Ovary (tissue), 9 donors: ENCODE measurements around the gene ITGB6. TPM values are rescaled to one million over a fixed set of nuclear protein-coding genes. Genes with fewer than 3 reads are reported as not detected.

Experiments
- DNase-seq, 5 donors: peaks; one replicate each; pipeline ENCODE4 v3.0.0-alpha.2; 2019 to 2020
- H3K27ac ChIP-seq, 2 donors: fragments of 200-600 bp; one replicate each; pipeline versions ENCODE4 v1.5.1 to v1.8.0; 2019 to 2022
- H3K27me3 ChIP-seq: fragments of 200-600 bp; one replicate; pipeline ENCODE4 v1.8.0; 2022
- H3K36me3 ChIP-seq: fragments of 200-600 bp; sonication (generic); one replicate; pipeline ENCODE4 v1.5.1; 2019
- H3K4me1 ChIP-seq: one replicate; pipeline ENCODE4 v1.8.1; 2013; ENCODE audit warnings: mild to moderate bottlenecking, moderate library complexity; ENCODE audit not compliant: insufficient read depth
- H3K4me3 ChIP-seq: fragments of 200-600 bp; sonication (generic); one replicate; pipeline ENCODE4 v1.5.1; 2017
- H3K9me3 ChIP-seq, 2 donors: fragments of 200-600 bp in 1 of 2; sonication (generic) in 1 of 2; one replicate each; pipeline versions ENCODE4 v1.5.1 to v1.8.1; 2013 to 2019; ENCODE audit warnings: mild to moderate bottlenecking in 1 of 2, moderate library complexity in 1 of 2
- EP300 ChIP-seq: sonication (generic); formaldehyde crosslinking; IDR thresholded peaks from one replicate; pipeline ENCODE4 v1.6.1; 2017; ENCODE audit warnings: antibody characterized with exemption
- POLR2A ChIP-seq: fragments of 450-650 bp; IDR thresholded peaks from one replicate; pipeline ENCODE4 v1.6.1; 2017; ENCODE audit warnings: antibody characterized with exemption, mild to moderate bottlenecking, moderate library complexity
- WGBS, 3 donors: extraction: QIAGEN DNeasy Blood & Tissue Kit in 1 of 3; methylation state at CpG; one replicate each; pipeline versions ENCODE4 v1.1.5 to v1.1.7; 2013 to 2017; 5-methylcytosine and 5-hydroxymethylcytosine counted together
- intact Hi-C, 4 donors: fragments of 100-400 bp; cut with DNase I; formaldehyde crosslinking; loops; one replicate each; pipeline versions ENCODE4 v1.11.0 to v1.15.1; 2022 to 2023
- polyA plus RNA-seq, 2 donors: library from polyadenylated mRNA; stranded (reverse); fragments of 200-250 nt in 1 of 2; fragments of 350-450 nt in 1 of 2; fragmentation: Illumina TruSeq in 1 of 2; extraction: RNeasy Lipid Tissue Mini Kit (QIAGEN cat#74804) in 1 of 2; gene quantifications; one replicate each; pipeline ENCODE4 v1.2.3, GENCODE V29; 2013 to 2014
- total RNA-seq, 7 donors: library from RNA; depleted of rRNA in 2 of 7; stranded (reverse); fragments of >200 nt in 2 of 7; fragmentation: NEBNext Ultra II Directional in 3 of 7; extraction: Animal tissue kit (Norgen Biotek cat#: 25700) in 3 of 7; gene quantifications; one replicate each; pipeline versions ENCODE4 v1.1.0 to v1.2.4, GENCODE V29; 2016 to 2023
- TF ChIP-seq, protein P1 (sequence below), 3 donors: fragments of 450-650 bp in 2 of 3; fragments of 200-600 bp in 1 of 3; IDR thresholded peaks; one replicate each; pipeline versions ENCODE4 v1.5.1 to v1.8.0; 2016 to 2022; ENCODE audit warnings: antibody characterized with exemption in 3 of 3, mild to moderate bottlenecking in 1 of 3
- donor health status: DM: no; HTN: no; CAD: no; lungs with moderate emphysema.
- donor health status: DM: no; HTN: no; CAD: no.
- donor health status: Bipolar disorder and iron deficiency.
- donor health status: DM: yes; HTN: yes; CAD: no.
- donor health status: DM: no; HTN: no; CAD: no.
- donor health status: DM: yes; HTN: yes; CAD: no.

The ITGB6 gene
- total and polyA plus RNA-seq, 9 donors = 0.17 to 3.6 (median 0.36) TPM; not detected in 5

GRCh38 chr2:160201849-160202539 is 1.9 kb upstream of the ITGB6 start:
- Histone ChIP-seq H3K27me3 (no peaks in the 10 kb centered on the region), H3K4me3 (no peak overlapping the region), H3K36me3 (no peaks in the 10 kb centered on the region), H3K4me1 (no peaks in the 10 kb centered on the region), H3K9me3 (no peaks in the 10 kb centered on the region), H3K27ac (no peak overlapping the region)
- no peak for DNase-seq
- TF ChIP-seq POLR2A (no peak), EP300 (no peak)
- TF ChIP-seq, protein P1, sequence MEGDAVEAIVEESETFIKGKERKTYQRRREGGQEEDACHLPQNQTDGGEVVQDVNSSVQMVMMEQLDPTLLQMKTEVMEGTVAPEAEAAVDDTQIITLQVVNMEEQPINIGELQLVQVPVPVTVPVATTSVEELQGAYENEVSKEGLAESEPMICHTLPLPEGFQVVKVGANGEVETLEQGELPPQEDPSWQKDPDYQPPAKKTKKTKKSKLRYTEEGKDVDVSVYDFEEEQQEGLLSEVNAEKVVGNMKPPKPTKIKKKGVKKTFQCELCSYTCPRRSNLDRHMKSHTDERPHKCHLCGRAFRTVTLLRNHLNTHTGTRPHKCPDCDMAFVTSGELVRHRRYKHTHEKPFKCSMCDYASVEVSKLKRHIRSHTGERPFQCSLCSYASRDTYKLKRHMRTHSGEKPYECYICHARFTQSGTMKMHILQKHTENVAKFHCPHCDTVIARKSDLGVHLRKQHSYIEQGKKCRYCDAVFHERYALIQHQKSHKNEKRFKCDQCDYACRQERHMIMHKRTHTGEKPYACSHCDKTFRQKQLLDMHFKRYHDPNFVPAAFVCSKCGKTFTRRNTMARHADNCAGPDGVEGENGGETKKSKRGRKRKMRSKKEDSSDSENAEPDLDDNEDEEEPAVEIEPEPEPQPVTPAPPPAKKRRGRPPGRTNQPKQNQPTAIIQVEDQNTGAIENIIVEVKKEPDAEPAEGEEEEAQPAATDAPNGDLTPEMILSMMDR (IDR thresholded peaks at IDR 0.05) = no peak
- intact Hi-C loops = no loop called here
- 60 to 69% (median 60%) methylated on average over 2 of the region's 2 CpGs for WGBS, 3 donors

DNA sequence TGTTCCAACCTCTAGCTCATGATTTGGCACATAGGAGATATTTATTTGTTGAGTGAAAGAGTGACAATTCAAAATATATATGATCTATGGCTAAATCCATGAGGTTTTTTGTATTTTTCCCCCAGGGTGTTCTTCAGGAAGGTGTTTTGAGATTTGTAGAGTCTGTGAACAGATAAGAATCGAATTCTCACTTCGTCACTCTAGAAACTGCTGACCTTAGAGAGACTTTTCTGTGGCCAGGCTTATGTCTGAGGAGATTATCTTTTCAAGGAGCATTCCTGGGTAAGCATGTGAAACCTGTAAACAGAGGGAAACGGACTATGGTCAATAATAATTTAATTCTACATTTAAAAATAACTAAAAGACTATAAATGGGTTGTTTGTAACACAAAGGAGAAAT is 849 bp upstream of the ITGB6 start:
- Histone ChIP-seq H3K9me3 (no peaks in the 10 kb centered on the region), H3K4me1 (no peaks in the 10 kb centered on the region), H3K36me3 (no peaks in the 10 kb centered on the region), H3K4me3 (no peak overlapping the region), H3K27me3 (no peaks in the 10 kb centered on the region), H3K27ac (no peak overlapping the region)
- DNase-seq = no peak
- intact Hi-C loops = no loop called here
- WGBS, 3 donors = 64 to 81% (median 76%) methylated on average over 3 of the region's 3 CpGs
- TF ChIP-seq, protein P1 (IDR thresholded peaks at IDR 0.05) = no peak

GRCh38 chr2:160199053-160199452 is 1.0 kb downstream of the ITGB6 start:
- intact Hi-C loops = no loop called here
- H3K4me3 ChIP-seq = no peak overlapping the region

DNA sequence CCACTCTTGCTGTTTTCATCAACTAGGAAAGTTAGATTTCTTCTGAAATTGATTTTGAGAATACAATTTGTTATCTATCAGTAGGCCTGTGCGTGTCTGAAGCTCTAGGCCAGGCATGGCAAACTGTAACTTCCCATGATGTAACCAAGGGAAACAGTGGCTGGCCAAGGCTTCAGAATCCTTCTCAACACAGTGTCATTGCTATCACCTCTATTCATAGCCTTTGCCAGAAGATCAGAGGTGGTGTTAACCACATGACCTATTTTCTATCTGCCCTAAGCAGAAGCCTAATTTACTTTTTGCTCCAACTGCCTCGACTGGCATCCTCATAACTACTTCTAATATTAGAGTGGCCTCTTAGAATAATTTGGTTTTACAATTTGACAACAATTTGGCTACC is 2.5 kb downstream of the ITGB6 start:
- DNase-seq = no peak
- no peak overlapping the region for H3K4me3 ChIP-seq
- 71 to 82% (median 76%) methylated on average over 2 of the region's 2 CpGs for WGBS, 3 donors
- H3K9me3 ChIP-seq = no peaks in the 10 kb centered on the region
- H3K27me3 ChIP-seq = no peaks in the 10 kb centered on the region
- intact Hi-C loops = no loop called here
- H3K27ac ChIP-seq = no peak overlapping the region
- TF ChIP-seq, protein P1 (IDR thresholded peaks at IDR 0.05) = no peak
- TF ChIP-seq EP300 (no peak), POLR2A (no peak)
- no peaks in the 10 kb centered on the region for H3K36me3 ChIP-seq
- no peaks in the 10 kb centered on the region for H3K4me1 ChIP-seq

More at GRCh38 chr2:160199053-160199452, 1.0 kb downstream of the ITGB6 start:
- DNase-seq = no peak
- no peaks in the 10 kb centered on the region for H3K4me1 ChIP-seq
- no peaks in the 10 kb centered on the region for H3K9me3 ChIP-seq
- H3K36me3 ChIP-seq = no peaks in the 10 kb centered on the region
- H3K27ac ChIP-seq = no peak overlapping the region
- 91 to 98% (median 95%) methylated on average over 1 of the region's 1 CpG for whole genome bisulfite sequencing, 3 donors
- TF ChIP-seq EP300 = no peak
- TF ChIP-seq, protein P1 (IDR thresholded peaks at IDR 0.05) = no peak
- TF ChIP-seq POLR2A = no peak
- no peaks in the 10 kb centered on the region for H3K27me3 ChIP-seq
